Mesothelial cell of epicardium (in vitro differentiated cells): ENCODE results near the gene C1GALT1C1. TPM values are rescaled to one million over a fixed set of nuclear protein-coding genes. Genes with fewer than 3 reads are reported as not detected.

Source experiments
- DNase-seq, 2 experiments: peaks; one replicate each; pipeline ENCODE4 v3.0.0; 2021; ENCODE audit warnings: low spot score in 2 of 2; ENCODE audit not compliant: unreplicated experiment in 2 of 2
- H3K27ac Mint-ChIP-seq: 2 replicates; pipeline ENCODE4 v1.8.0; 2021; ENCODE audit warnings: mixed read lengths
- H3K27me3 Mint-ChIP-seq: 2 replicates; pipeline ENCODE4 v1.8.0; 2021; ENCODE audit warnings: low read depth, mixed read lengths
- H3K36me3 Mint-ChIP-seq: 2 replicates; pipeline ENCODE4 v1.8.0; 2021; ENCODE audit warnings: mixed read lengths
- H3K4me1 Mint-ChIP-seq: 2 replicates; pipeline ENCODE4 v1.8.0; 2021; ENCODE audit warnings: mixed read lengths
- H3K4me3 Mint-ChIP-seq: 2 replicates; pipeline ENCODE4 v1.8.0; 2021; ENCODE audit warnings: mild to moderate bottlenecking, moderate library complexity, mixed read lengths
- H3K9me3 Mint-ChIP-seq: 2 replicates; pipeline ENCODE4 v1.8.0; 2021; ENCODE audit warnings: mixed read lengths
- CTCF ChIP-seq: fragments of 200-600 bp; sonication (generic); IDR thresholded peaks from one replicate; pipeline ENCODE4 v1.5.0; 2021; ENCODE audit warnings: antibody characterized with exemption; ENCODE audit not compliant: unreplicated experiment
- total RNA-seq: library from RNA; stranded (reverse); gene quantifications from 3 replicates; pipeline ENCODE4 v1.2.1, GENCODE V29; 2021

The C1GALT1C1 gene
- total RNA-seq, 1 donor from 2014 or later, result 12.8 TPM

GRCh38 chrX:120647127-120647526 lies 17.3 kb upstream of the C1GALT1C1 start:
- no peak for DNase-seq
- H3K27me3 Mint-ChIP-seq, result no peaks in the 10 kb centered on the region
- no peaks in the 10 kb centered on the region for H3K36me3 Mint-ChIP-seq
- H3K27ac Mint-ChIP-seq, result no peak overlapping the region
- peaks cover 28% of the 10 kb centered on the region for H3K9me3 Mint-ChIP-seq
- no peak for TF ChIP-seq CTCF
- H3K4me3 Mint-ChIP-seq, result no peak overlapping the region
- H3K4me1 Mint-ChIP-seq, result no peaks in the 10 kb centered on the region

- no peak for TF ChIP-seq CTCF
- peaks cover 23% of the 10 kb centered on the region for H3K9me3 Mint-ChIP-seq
- no peaks in the 10 kb centered on the region for H3K27me3 Mint-ChIP-seq
- no peak overlapping the region for H3K27ac Mint-ChIP-seq
- DNase-seq, result no peak
- H3K36me3 Mint-ChIP-seq, result no peaks in the 10 kb centered on the region
- no peaks in the 10 kb centered on the region for H3K4me1 Mint-ChIP-seq
- no peak overlapping the region for H3K4me3 Mint-ChIP-seq
Observed at GRCh38 chrX:120642871-120643270, 13.0 kb upstream of the C1GALT1C1 start.

- no peaks in the 10 kb centered on the region for H3K4me1 Mint-ChIP-seq
- no peaks in the 10 kb centered on the region for H3K36me3 Mint-ChIP-seq
- no peak overlapping the region for H3K27ac Mint-ChIP-seq
- DNase-seq, result no peak
- peaks cover 19% of the 10 kb centered on the region for H3K9me3 Mint-ChIP-seq
- no peaks in the 10 kb centered on the region for H3K27me3 Mint-ChIP-seq
- no peak overlapping the region for H3K4me3 Mint-ChIP-seq
- no peak for TF ChIP-seq CTCF
Observed at GRCh38 chrX:120638619-120639018, 8.8 kb upstream of the C1GALT1C1 start.

- H3K9me3 Mint-ChIP-seq, result peaks cover 16% of the 10 kb centered on the region
- no peaks in the 10 kb centered on the region for H3K4me1 Mint-ChIP-seq
- no peak for TF ChIP-seq CTCF
- no peak overlapping the region for H3K4me3 Mint-ChIP-seq
- no peaks in the 10 kb centered on the region for H3K27me3 Mint-ChIP-seq
- no peak for DNase-seq
- H3K36me3 Mint-ChIP-seq, result peaks cover 6% of the 10 kb centered on the region
- H3K27ac Mint-ChIP-seq, result no peak overlapping the region
Observed at GRCh38 chrX:120625371-120625770, 4.5 kb downstream of the C1GALT1C1 start.

- no peaks in the 10 kb centered on the region for H3K27me3 Mint-ChIP-seq
- no peaks in the 10 kb centered on the region for H3K4me1 Mint-ChIP-seq
- H3K9me3 Mint-ChIP-seq, result peaks cover 31% of the 10 kb centered on the region
- DNase-seq, result no peak
- TF ChIP-seq CTCF, result no peak
- H3K4me3 Mint-ChIP-seq, result no peak overlapping the region
- H3K36me3 Mint-ChIP-seq, result peaks cover 8% of the 10 kb centered on the region
- H3K27ac Mint-ChIP-seq, result no peak overlapping the region
Observed at GRCh38 chrX:120617996-120618630, 11.7 kb downstream of the C1GALT1C1 start.

GRCh38 chrX:120614816-120615215 lies 15.0 kb downstream of the C1GALT1C1 start:
- peaks cover 10% of the 10 kb centered on the region for H3K36me3 Mint-ChIP-seq
- H3K27me3 Mint-ChIP-seq, result no peaks in the 10 kb centered on the region
- DNase-seq, result no peak
- H3K4me3 Mint-ChIP-seq, result no peak overlapping the region
- TF ChIP-seq CTCF, result no peak
- peaks cover 30% of the 10 kb centered on the region for H3K9me3 Mint-ChIP-seq
- no peak overlapping the region for H3K27ac Mint-ChIP-seq
- no peaks in the 10 kb centered on the region for H3K4me1 Mint-ChIP-seq
